ENCODE results near the gene DSCAML1.

The DSCAML1 gene

GRCh38 chr11:117750916-117751662 is 45.9 kb downstream of the DSCAML1 start:
- H3K27ac ChIP-seq (ENCODE audit: low read depth, low read length), result no peak overlapping the region
- H3K36me3 ChIP-seq (ENCODE audit: control insufficient read depth, insufficient read depth, low read length), result no peaks in the 10 kb centered on the region
- peaks cover 3% of the 10 kb centered on the region; the same call in 1 of the 2 replicates for H3K27me3 ChIP-seq (ENCODE audit: control insufficient read depth, insufficient read depth, low read length)
- H3K9me3 ChIP-seq (ENCODE audit: control insufficient read depth, insufficient read depth, low read depth, low read length), result no peaks in the 10 kb centered on the region
- H3K4me3 ChIP-seq (ENCODE audit: low read depth, low read length), result no peak overlapping the region
- peaks cover 6% of the 10 kb centered on the region for H3K4me1 ChIP-seq (ENCODE audit: control insufficient read depth, insufficient read depth, low read length)
- no peak overlapping the region for H3K9ac ChIP-seq (ENCODE audit: low read length)

- Histone ChIP-seq H3K27me3 (ENCODE audit: control insufficient read depth, insufficient read depth, low read length) (peaks cover under 1% of the 10 kb centered on the region; the same call in 1 of the 2 replicates), H3K27ac (ENCODE audit: low read depth, low read length) (no peak overlapping the region), H3K36me3 (ENCODE audit: control insufficient read depth, insufficient read depth, low read length) (no peaks in the 10 kb centered on the region), H3K9me3 (ENCODE audit: control insufficient read depth, insufficient read depth, low read depth, low read length) (no peaks in the 10 kb centered on the region), H3K4me3 (ENCODE audit: low read depth, low read length) (no peak overlapping the region), H3K9ac (ENCODE audit: low read length) (no peak overlapping the region), H3K4me1 (ENCODE audit: control insufficient read depth, insufficient read depth, low read length) (peaks cover 6% of the 10 kb centered on the region)
Observed at GRCh38 chr11:117750357-117750756, 46.7 kb downstream of the DSCAML1 start.

GRCh38 chr11:117749541-117749910 is 47.5 kb downstream of the DSCAML1 start:
- Histone ChIP-seq H3K4me1 (ENCODE audit: control insufficient read depth, insufficient read depth, low read length) (peaks cover 6% of the 10 kb centered on the region), H3K27me3 (ENCODE audit: control insufficient read depth, insufficient read depth, low read length) (no peaks in the 10 kb centered on the region), H3K9ac (ENCODE audit: low read length) (no peak overlapping the region), H3K4me3 (ENCODE audit: low read depth, low read length) (no peak overlapping the region), H3K9me3 (ENCODE audit: control insufficient read depth, insufficient read depth, low read depth, low read length) (no peaks in the 10 kb centered on the region), H3K27ac (ENCODE audit: low read depth, low read length) (no peak overlapping the region), H3K36me3 (ENCODE audit: control insufficient read depth, insufficient read depth, low read length) (no peaks in the 10 kb centered on the region)

GRCh38 chr11:117748771-117749540 is 48.1 kb downstream of the DSCAML1 start:
- Histone ChIP-seq H3K27me3 (ENCODE audit: control insufficient read depth, insufficient read depth, low read length) (no peaks in the 10 kb centered on the region), H3K4me1 (ENCODE audit: control insufficient read depth, insufficient read depth, low read length) (peaks cover 6% of the 10 kb centered on the region), H3K4me3 (ENCODE audit: low read depth, low read length) (no peak overlapping the region), H3K9me3 (ENCODE audit: control insufficient read depth, insufficient read depth, low read depth, low read length) (no peaks in the 10 kb centered on the region), H3K36me3 (ENCODE audit: control insufficient read depth, insufficient read depth, low read length) (no peaks in the 10 kb centered on the region), H3K27ac (ENCODE audit: low read depth, low read length) (no peak overlapping the region), H3K9ac (ENCODE audit: low read length) (no peak overlapping the region)

GRCh38 chr11:117747892-117748291 is 49.1 kb downstream of the DSCAML1 start:
- peaks cover 6% of the 10 kb centered on the region for H3K4me1 ChIP-seq (ENCODE audit: control insufficient read depth, insufficient read depth, low read length)
- H3K9ac ChIP-seq (ENCODE audit: low read length), result no peak overlapping the region
- H3K27me3 ChIP-seq (ENCODE audit: control insufficient read depth, insufficient read depth, low read length), result no peaks in the 10 kb centered on the region
- H3K27ac ChIP-seq (ENCODE audit: low read depth, low read length), result no peak overlapping the region
- H3K9me3 ChIP-seq (ENCODE audit: control insufficient read depth, insufficient read depth, low read depth, low read length), result no peaks in the 10 kb centered on the region
- no peak overlapping the region for H3K4me3 ChIP-seq (ENCODE audit: low read depth, low read length)
- H3K36me3 ChIP-seq (ENCODE audit: control insufficient read depth, insufficient read depth, low read length), result no peaks in the 10 kb centered on the region

- no peak overlapping the region for H3K9ac ChIP-seq (ENCODE audit: low read length)
- H3K9me3 ChIP-seq (ENCODE audit: control insufficient read depth, insufficient read depth, low read depth, low read length), result 0 out of 2 replicates have a peak, but pooled peaks cover 4% of the 10 kb centered on the region
- H3K4me3 ChIP-seq (ENCODE audit: low read depth, low read length), result no peak overlapping the region
- H3K27ac ChIP-seq (ENCODE audit: low read depth, low read length), result no peak overlapping the region
- H3K27me3 ChIP-seq (ENCODE audit: control insufficient read depth, insufficient read depth, low read length), result 0 out of 2 replicates have a peak, but pooled peaks cover 3% of the 10 kb centered on the region
- peaks cover 6% of the 10 kb centered on the region for H3K4me1 ChIP-seq (ENCODE audit: control insufficient read depth, insufficient read depth, low read length)
- H3K36me3 ChIP-seq (ENCODE audit: control insufficient read depth, insufficient read depth, low read length), result no peaks in the 10 kb centered on the region
Observed at GRCh38 chr11:117745346-117745745, 51.7 kb downstream of the DSCAML1 start.

- H3K4me3 ChIP-seq (ENCODE audit: low read depth, low read length), result no peak overlapping the region
- H3K9me3 ChIP-seq (ENCODE audit: control insufficient read depth, insufficient read depth, low read depth, low read length), result 0 out of 2 replicates have a peak, but pooled peaks cover 4% of the 10 kb centered on the region
- H3K4me1 ChIP-seq (ENCODE audit: control insufficient read depth, insufficient read depth, low read length), result peaks cover 6% of the 10 kb centered on the region
- no peak overlapping the region for H3K9ac ChIP-seq (ENCODE audit: low read length)
- no peak overlapping the region for H3K27ac ChIP-seq (ENCODE audit: low read depth, low read length)
- no peaks in the 10 kb centered on the region for H3K36me3 ChIP-seq (ENCODE audit: control insufficient read depth, insufficient read depth, low read length)
- 0 out of 2 replicates have a peak, but pooled peaks cover 3% of the 10 kb centered on the region for H3K27me3 ChIP-seq (ENCODE audit: control insufficient read depth, insufficient read depth, low read length)
Observed at GRCh38 chr11:117744471-117745150, 52.4 kb downstream of the DSCAML1 start.

- peaks cover 6% of the 10 kb centered on the region for H3K4me1 ChIP-seq (ENCODE audit: control insufficient read depth, insufficient read depth, low read length)
- 0 out of 2 replicates have a peak, but pooled peaks cover 3% of the 10 kb centered on the region for H3K27me3 ChIP-seq (ENCODE audit: control insufficient read depth, insufficient read depth, low read length)
- H3K4me3 ChIP-seq (ENCODE audit: low read depth, low read length), result no peak overlapping the region
- H3K9ac ChIP-seq (ENCODE audit: low read length), result no peak overlapping the region
- no peaks in the 10 kb centered on the region for H3K36me3 ChIP-seq (ENCODE audit: control insufficient read depth, insufficient read depth, low read length)
- no peak overlapping the region for H3K27ac ChIP-seq (ENCODE audit: low read depth, low read length)
- 0 out of 2 replicates have a peak, but pooled peaks cover 4% of the 10 kb centered on the region for H3K9me3 ChIP-seq (ENCODE audit: control insufficient read depth, insufficient read depth, low read depth, low read length)
Observed at GRCh38 chr11:117743121-117743815, 53.7 kb downstream of the DSCAML1 start.

- no peak overlapping the region for H3K27ac ChIP-seq (ENCODE audit: low read depth, low read length)
- 0 out of 2 replicates have a peak, but pooled peaks cover 4% of the 10 kb centered on the region for H3K9me3 ChIP-seq (ENCODE audit: control insufficient read depth, insufficient read depth, low read depth, low read length)
- H3K9ac ChIP-seq (ENCODE audit: low read length), result no peak overlapping the region
- H3K36me3 ChIP-seq (ENCODE audit: control insufficient read depth, insufficient read depth, low read length), result no peaks in the 10 kb centered on the region
- peaks cover 14% of the 10 kb centered on the region; the same call in 1 of the 2 replicates for H3K27me3 ChIP-seq (ENCODE audit: control insufficient read depth, insufficient read depth, low read length)
- peaks cover 13% of the 10 kb centered on the region for H3K4me1 ChIP-seq (ENCODE audit: control insufficient read depth, insufficient read depth, low read length)
- H3K4me3 ChIP-seq (ENCODE audit: low read depth, low read length), result no peak overlapping the region
Observed at GRCh38 chr11:117738246-117738957, 58.6 kb downstream of the DSCAML1 start.

GRCh38 chr11:117735350-117735977 is 61.6 kb downstream of the DSCAML1 start:
- Histone ChIP-seq H3K4me3 (ENCODE audit: low read depth, low read length) (no peak overlapping the region), H3K9ac (ENCODE audit: low read length) (no peak overlapping the region), H3K36me3 (ENCODE audit: control insufficient read depth, insufficient read depth, low read length) (no peaks in the 10 kb centered on the region), H3K27ac (ENCODE audit: low read depth, low read length) (no peak overlapping the region), H3K9me3 (ENCODE audit: control insufficient read depth, insufficient read depth, low read depth, low read length) (no peaks in the 10 kb centered on the region), H3K4me1 (ENCODE audit: control insufficient read depth, insufficient read depth, low read length) (peaks cover 24% of the 10 kb centered on the region), H3K27me3 (ENCODE audit: control insufficient read depth, insufficient read depth, low read length) (peaks cover 11% of the 10 kb centered on the region; the same call in 1 of the 2 replicates)

All from HUES6 (cell line).